GM23338 (cell line): ENCODE measurements around the gene EPHX1. TPM values are rescaled to one million over a fixed set of nuclear protein-coding genes. Genes with fewer than 3 reads are reported as not detected.
"Not testable (repeated sequence)": the region's sequence is repeated elsewhere in the genome, so short reads cannot be mapped to it uniquely, and the experiment has no call there.

Experiments
- ATAC-seq: fragments of 200-7000 bp; cut with Tn5 transposase; 3 replicates; pipeline ENCODE4 v1.9.1; 2020
- DNase-seq: peaks from one replicate; pipeline ENCODE4 v3.0.0-alpha.2; 2015; ENCODE audit warnings: low spot score
- H2AFZ ChIP-seq: fragments of 200-600 bp; sonication (generic); 2 replicates; pipeline ENCODE4 v1.8.0; 2016; ENCODE audit warnings: antibody characterized with exemption, mild to moderate bottlenecking, moderate library complexity
- H3F3A ChIP-seq: fragments of 200-600 bp; sonication (generic); replicated peaks from 2 replicates; pipeline ENCODE4 v1.8.0; 2017; ENCODE audit warnings: antibody characterized with exemption, mixed run types, low read depth
- H3K27ac ChIP-seq: fragments of 200-600 bp; sonication (generic); 2 replicates; pipeline ENCODE4 v1.6.1; 2016; ENCODE audit warnings: low read depth
- H3K27me3 ChIP-seq: fragments of 200-600 bp; sonication (generic); 2 replicates; pipeline ENCODE4 v1.8.0; 2016; ENCODE audit warnings: mild to moderate bottlenecking, mixed run types, moderate library complexity; ENCODE audit not compliant: insufficient read depth
- H3K36me3 ChIP-seq: fragments of 200-600 bp; sonication (generic); 2 replicates; pipeline ENCODE4 v1.8.0; 2016; ENCODE audit warnings: mild to moderate bottlenecking; ENCODE audit not compliant: insufficient read depth
- H3K4me1 ChIP-seq: fragments of 200-600 bp; sonication (generic); 2 replicates; pipeline ENCODE4 v1.8.0; 2016; ENCODE audit warnings: mild to moderate bottlenecking, moderate library complexity; ENCODE audit not compliant: insufficient read depth
- H3K4me2 ChIP-seq: fragments of 200-600 bp; sonication (generic); 2 replicates; pipeline ENCODE4 v1.7.1; 2017; ENCODE audit warnings: mixed run types
- H3K4me3 ChIP-seq: fragments of 200-600 bp; sonication (generic); 2 replicates; pipeline ENCODE4 v1.6.1; 2016; ENCODE audit warnings: mixed run types
- H3K79me2 ChIP-seq: fragments of 200-600 bp; sonication (generic); replicated peaks from 2 replicates; pipeline ENCODE4 v1.8.0; 2017; ENCODE audit warnings: mild to moderate bottlenecking; ENCODE audit not compliant: insufficient read depth
- H3K9me2 ChIP-seq: fragments of 200-600 bp; sonication (generic); 2 replicates; pipeline ENCODE4 v1.8.0; 2017; ENCODE audit not compliant: insufficient read depth
- H4K20me1 ChIP-seq: fragments of 200-600 bp; sonication (generic); replicated peaks from 2 replicates; pipeline ENCODE4 v1.8.0; 2017; ENCODE audit warnings: mild to moderate bottlenecking; ENCODE audit not compliant: insufficient read depth
- H3K27ac Mint-ChIP-seq: 2 replicates; pipeline ENCODE4 v1.8.0; 2020; ENCODE audit warnings: inconsistent platforms, mild to moderate bottlenecking, moderate library complexity, mixed read lengths
- H3K27me3 Mint-ChIP-seq: 3 replicates; pipeline ENCODE4 v1.8.0; 2022; ENCODE audit warnings: low read depth, mild to moderate bottlenecking, moderate library complexity, mixed read lengths, inconsistent platforms; ENCODE audit not compliant: insufficient read depth, poor library complexity
- H3K36me3 Mint-ChIP-seq: 3 replicates; pipeline ENCODE4 v1.8.0; 2021; ENCODE audit warnings: low read depth, mild to moderate bottlenecking, inconsistent platforms, moderate library complexity, mixed read lengths
- H3K4me1 Mint-ChIP-seq: 3 replicates; pipeline ENCODE4 v1.8.0; 2020; ENCODE audit warnings: mild to moderate bottlenecking, inconsistent platforms, mixed read lengths
- H3K4me3 Mint-ChIP-seq: 3 replicates; pipeline ENCODE4 v1.8.0; 2021; ENCODE audit warnings: moderate library complexity, mild to moderate bottlenecking, inconsistent platforms, mixed read lengths
- H3K9me3 Mint-ChIP-seq: 3 replicates; pipeline ENCODE4 v1.8.0; 2020; ENCODE audit warnings: moderate library complexity, mild to moderate bottlenecking, inconsistent platforms, mixed read lengths
- CREB1 ChIP-seq: fragments of 250-450 bp; sonication (Bioruptor Pico); IDR thresholded peaks from 2 replicates; pipeline ENCODE4 v1.5.0; 2020; ENCODE audit warnings: low read depth, mild to moderate bottlenecking, moderate library complexity
- EZH2phosphoT487 ChIP-seq: fragments of 200-600 bp; sonication (generic); IDR thresholded peaks from one replicate; pipeline ENCODE4 v1.8.1; 2018; ENCODE audit warnings: antibody characterized with exemption; ENCODE audit not compliant: unreplicated experiment
- JUNB ChIP-seq: IDR thresholded peaks from one replicate; pipeline ENCODE4 v1.6.1; 2016; ENCODE audit warnings: antibody characterized with exemption; ENCODE audit not compliant: unreplicated experiment
- NANOG ChIP-seq: IDR thresholded peaks from 2 replicates; pipeline ENCODE4 v1.6.1; 2016; ENCODE audit warnings: antibody characterized with exemption, borderline replicate concordance
- POLR2AphosphoS5 ChIP-seq: IDR thresholded peaks from 2 replicates; pipeline ENCODE4 v1.6.1; 2016; ENCODE audit warnings: antibody characterized with exemption, low read depth
- ZNF114 ChIP-seq: fragments of 250-450 bp; sonication (Bioruptor Pico); IDR thresholded peaks from 2 replicates; pipeline ENCODE4 v1.5.0; 2020; ENCODE audit warnings: mild to moderate bottlenecking, moderate library complexity
- ZNF331 ChIP-seq: fragments of 250-450 bp; sonication (Bioruptor Pico); IDR thresholded peaks from 2 replicates; pipeline ENCODE4 v1.5.0; 2020; ENCODE audit warnings: low read depth, mild to moderate bottlenecking, moderate library complexity
- polyA plus RNA-seq: library from polyadenylated mRNA; unstranded; fragments of >200 nt; fragmentation: Nextera tagmentation; extraction: Ambion mirVana; gene quantifications from 2 replicates; pipeline ENCODE4 v1.2.1, GENCODE V29; 2016
- total RNA-seq: library from RNA; depleted of rRNA; stranded (reverse); fragments of >200 nt; shearing (Covaris generic); gene quantifications from 2 replicates; pipeline ENCODE4 v1.2.3, GENCODE V29; 2014
- TF ChIP-seq, protein P1 (sequence below): IDR thresholded peaks from one replicate; pipeline ENCODE4 v1.6.1; 2018; ENCODE audit warnings: antibody characterized with exemption; ENCODE audit not compliant: unreplicated experiment
- TF ChIP-seq, protein P2 (sequence below), 2 experiments: fragments of 200-600 bp in 1 of 2; sonication (generic) in 1 of 2; conservative IDR thresholded peaks; 2 replicates each; pipeline versions ENCODE4 v1.5.1 to v1.6.1; 2016 to 2017; ENCODE audit warnings: antibody characterized with exemption in 2 of 2, low read depth in 2 of 2, mild to moderate bottlenecking in 2 of 2, moderate library complexity in 1 of 2
- TF ChIP-seq, protein P3 (sequence below): IDR thresholded peaks from 2 replicates; pipeline ENCODE4 v1.6.1; 2016; ENCODE audit warnings: antibody characterized with exemption

Gene EPHX1
- total and polyA plus RNA-seq, 2 experiments from 2014 or later, result 15.3 to 46.5 TPM

DNA sequence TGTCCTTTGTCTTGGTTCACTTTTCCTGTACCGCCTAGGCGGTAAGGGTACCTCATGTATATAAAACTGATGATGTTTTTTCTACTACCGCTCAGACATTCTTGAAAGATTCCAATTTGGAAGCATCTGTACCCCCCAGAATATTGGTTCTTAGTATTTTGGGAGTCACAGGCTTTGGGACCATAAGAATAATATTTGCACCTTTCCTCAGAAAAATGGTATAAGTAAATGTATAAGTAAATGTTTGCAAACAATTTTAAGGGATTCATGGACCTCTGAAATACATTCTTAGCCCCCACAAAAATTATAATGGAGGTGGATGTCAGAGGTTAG is 31.6 kb upstream of the EPHX1 start (continued):
- TF ChIP-seq, protein P1, sequence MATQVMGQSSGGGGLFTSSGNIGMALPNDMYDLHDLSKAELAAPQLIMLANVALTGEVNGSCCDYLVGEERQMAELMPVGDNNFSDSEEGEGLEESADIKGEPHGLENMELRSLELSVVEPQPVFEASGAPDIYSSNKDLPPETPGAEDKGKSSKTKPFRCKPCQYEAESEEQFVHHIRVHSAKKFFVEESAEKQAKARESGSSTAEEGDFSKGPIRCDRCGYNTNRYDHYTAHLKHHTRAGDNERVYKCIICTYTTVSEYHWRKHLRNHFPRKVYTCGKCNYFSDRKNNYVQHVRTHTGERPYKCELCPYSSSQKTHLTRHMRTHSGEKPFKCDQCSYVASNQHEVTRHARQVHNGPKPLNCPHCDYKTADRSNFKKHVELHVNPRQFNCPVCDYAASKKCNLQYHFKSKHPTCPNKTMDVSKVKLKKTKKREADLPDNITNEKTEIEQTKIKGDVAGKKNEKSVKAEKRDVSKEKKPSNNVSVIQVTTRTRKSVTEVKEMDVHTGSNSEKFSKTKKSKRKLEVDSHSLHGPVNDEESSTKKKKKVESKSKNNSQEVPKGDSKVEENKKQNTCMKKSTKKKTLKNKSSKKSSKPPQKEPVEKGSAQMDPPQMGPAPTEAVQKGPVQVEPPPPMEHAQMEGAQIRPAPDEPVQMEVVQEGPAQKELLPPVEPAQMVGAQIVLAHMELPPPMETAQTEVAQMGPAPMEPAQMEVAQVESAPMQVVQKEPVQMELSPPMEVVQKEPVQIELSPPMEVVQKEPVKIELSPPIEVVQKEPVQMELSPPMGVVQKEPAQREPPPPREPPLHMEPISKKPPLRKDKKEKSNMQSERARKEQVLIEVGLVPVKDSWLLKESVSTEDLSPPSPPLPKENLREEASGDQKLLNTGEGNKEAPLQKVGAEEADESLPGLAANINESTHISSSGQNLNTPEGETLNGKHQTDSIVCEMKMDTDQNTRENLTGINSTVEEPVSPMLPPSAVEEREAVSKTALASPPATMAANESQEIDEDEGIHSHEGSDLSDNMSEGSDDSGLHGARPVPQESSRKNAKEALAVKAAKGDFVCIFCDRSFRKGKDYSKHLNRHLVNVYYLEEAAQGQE, result no peak
- TF ChIP-seq, protein P2, sequence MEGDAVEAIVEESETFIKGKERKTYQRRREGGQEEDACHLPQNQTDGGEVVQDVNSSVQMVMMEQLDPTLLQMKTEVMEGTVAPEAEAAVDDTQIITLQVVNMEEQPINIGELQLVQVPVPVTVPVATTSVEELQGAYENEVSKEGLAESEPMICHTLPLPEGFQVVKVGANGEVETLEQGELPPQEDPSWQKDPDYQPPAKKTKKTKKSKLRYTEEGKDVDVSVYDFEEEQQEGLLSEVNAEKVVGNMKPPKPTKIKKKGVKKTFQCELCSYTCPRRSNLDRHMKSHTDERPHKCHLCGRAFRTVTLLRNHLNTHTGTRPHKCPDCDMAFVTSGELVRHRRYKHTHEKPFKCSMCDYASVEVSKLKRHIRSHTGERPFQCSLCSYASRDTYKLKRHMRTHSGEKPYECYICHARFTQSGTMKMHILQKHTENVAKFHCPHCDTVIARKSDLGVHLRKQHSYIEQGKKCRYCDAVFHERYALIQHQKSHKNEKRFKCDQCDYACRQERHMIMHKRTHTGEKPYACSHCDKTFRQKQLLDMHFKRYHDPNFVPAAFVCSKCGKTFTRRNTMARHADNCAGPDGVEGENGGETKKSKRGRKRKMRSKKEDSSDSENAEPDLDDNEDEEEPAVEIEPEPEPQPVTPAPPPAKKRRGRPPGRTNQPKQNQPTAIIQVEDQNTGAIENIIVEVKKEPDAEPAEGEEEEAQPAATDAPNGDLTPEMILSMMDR (conservative IDR thresholded peaks at IDR 0.05; ENCODE audit: low read depth in 2 of 2), result no peak
- TF ChIP-seq ZNF331 (CRISPR knock-in tag) (no peak), CREB1 (CRISPR knock-in tag) (no peak), JUNB (no peak), ZNF114 (CRISPR knock-in tag) (no peak)

DNA sequence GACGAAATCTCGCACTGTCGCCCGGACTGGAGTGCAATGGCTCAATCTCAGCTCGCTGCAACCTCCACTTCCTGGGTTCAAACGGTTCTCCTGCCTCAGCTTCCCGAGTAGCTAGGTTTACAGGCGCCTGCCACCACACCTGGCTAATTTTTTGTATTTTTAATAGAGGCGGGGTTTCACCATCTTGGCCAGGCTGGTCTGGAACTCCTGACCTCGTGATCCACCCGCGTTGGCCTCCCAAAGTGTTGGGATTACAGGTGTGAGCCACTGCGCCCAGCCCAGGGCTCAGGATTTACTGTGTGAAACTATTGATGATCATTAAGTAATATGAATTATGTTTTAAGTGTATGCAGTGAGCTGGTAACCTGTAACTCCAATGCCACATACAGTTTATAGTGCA is 30.8 kb upstream of the EPHX1 start:
- DNase-seq, H3K27me3 Mint-ChIP-seq, H2AFZ ChIP-seq, H3K27ac Mint-ChIP-seq, H3F3A ChIP-seq, H3K4me3 Mint-ChIP-seq, ATAC-seq, H3K9me3 Mint-ChIP-seq, H3K9me2 ChIP-seq, H3K36me3 ChIP-seq, H3K27me3 ChIP-seq: not testable (repeated sequence)
- Mint-ChIP-seq H3K4me1 (peaks cover 36% of the 10 kb centered on the region), H3K36me3 (peaks cover 39% of the 10 kb centered on the region)
- peaks cover 38% of the 10 kb centered on the region for H3K4me1 ChIP-seq
- H3K79me2 ChIP-seq, result peaks cover 70% of the 10 kb centered on the region
- H3K4me2 ChIP-seq, result peak overlapping the region; percentile 86
- peak overlapping the region; percentile 98; the same call in 1 of the 2 replicates for H3K27ac ChIP-seq
- H3K4me3 ChIP-seq, result peak overlapping the region; percentile 74
- peaks cover 11% of the 10 kb centered on the region for H4K20me1 ChIP-seq

DNA sequence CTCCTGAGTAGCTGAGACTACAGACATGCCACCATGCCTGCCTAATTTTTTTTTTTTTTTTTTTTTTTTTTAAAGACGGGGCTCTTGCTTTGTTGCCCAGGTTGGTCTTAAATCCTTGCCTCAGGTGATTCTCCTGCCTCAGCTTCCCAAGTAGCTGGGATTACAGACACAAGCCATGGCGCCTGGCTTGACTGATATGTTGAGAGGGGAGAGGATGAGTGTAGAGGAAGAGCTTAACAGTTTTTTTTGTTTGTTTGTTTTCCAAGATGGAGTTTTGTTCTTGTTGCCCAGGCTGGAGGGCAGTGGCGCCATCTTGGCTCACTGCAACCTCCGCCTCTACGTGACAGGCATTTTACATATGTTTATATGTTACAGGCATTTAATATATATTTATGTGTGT is 29.8 kb upstream of the EPHX1 start:
- H3K4me3 ChIP-seq, result peak overlapping the region; percentile 74
- H2AFZ ChIP-seq, result no peak overlapping the region
- peaks cover 31% of the 10 kb centered on the region for H3K4me1 Mint-ChIP-seq
- no peak overlapping the region for H3K27ac Mint-ChIP-seq
- DNase-seq, result no peak
- peaks cover 11% of the 10 kb centered on the region for H4K20me1 ChIP-seq
- H3K36me3 ChIP-seq, result peaks cover 13% of the 10 kb centered on the region
- no peaks in the 10 kb centered on the region for H3K27me3 ChIP-seq
- H3K4me1 ChIP-seq, result peaks cover 35% of the 10 kb centered on the region
- H3K27me3 Mint-ChIP-seq, result peaks cover 5% of the 10 kb centered on the region
- no peaks in the 10 kb centered on the region for H3K9me2 ChIP-seq
- H3K27ac ChIP-seq, result peak overlapping the region; percentile 98
- no peaks in the 10 kb centered on the region for H3K9me3 Mint-ChIP-seq
- peak overlapping the region; percentile 61 for H3K4me3 Mint-ChIP-seq
- no peak for ATAC-seq
- H3K36me3 Mint-ChIP-seq, result peaks cover 49% of the 10 kb centered on the region
- H3K79me2 ChIP-seq, result peaks cover 80% of the 10 kb centered on the region
- 0 out of 2 replicates have a peak, but pooled peaks cover 3% of the 10 kb centered on the region for H3F3A ChIP-seq
- peak overlapping the region; percentile 86 for H3K4me2 ChIP-seq
- TF ChIP-seq ZNF114 (CRISPR knock-in tag) (no peak), POLR2AphosphoS5 (no peak), CREB1 (CRISPR knock-in tag) (no peak), NANOG (no peak), EZH2phosphoT487 (no peak), ZNF331 (CRISPR knock-in tag) (no peak)
- TF ChIP-seq, protein P1, result no peak
- TF ChIP-seq, protein P3, sequence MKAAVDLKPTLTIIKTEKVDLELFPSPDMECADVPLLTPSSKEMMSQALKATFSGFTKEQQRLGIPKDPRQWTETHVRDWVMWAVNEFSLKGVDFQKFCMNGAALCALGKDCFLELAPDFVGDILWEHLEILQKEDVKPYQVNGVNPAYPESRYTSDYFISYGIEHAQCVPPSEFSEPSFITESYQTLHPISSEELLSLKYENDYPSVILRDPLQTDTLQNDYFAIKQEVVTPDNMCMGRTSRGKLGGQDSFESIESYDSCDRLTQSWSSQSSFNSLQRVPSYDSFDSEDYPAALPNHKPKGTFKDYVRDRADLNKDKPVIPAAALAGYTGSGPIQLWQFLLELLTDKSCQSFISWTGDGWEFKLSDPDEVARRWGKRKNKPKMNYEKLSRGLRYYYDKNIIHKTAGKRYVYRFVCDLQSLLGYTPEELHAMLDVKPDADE, result no peak
- TF ChIP-seq, protein P2 (conservative IDR thresholded peaks at IDR 0.05; ENCODE audit: low read depth in 2 of 2), result no peak
